Peyer's patch (tissue), 4 donors: ENCODE results near the gene NKTR. TPM values are rescaled to one million over a fixed set of nuclear protein-coding genes. Genes with fewer than 3 reads are reported as not detected.

Source experiments
- DNase-seq, 3 donors: peaks; one replicate each; pipeline ENCODE4 v3.0.0-alpha.2; 2017 to 2019
- H3K27ac ChIP-seq, 4 donors: fragments of 200-600 bp; sonication (generic); one replicate each; pipeline ENCODE4 v1.5.1; 2016 to 2019
- H3K27me3 ChIP-seq, 2 donors: fragments of 200-600 bp; sonication (generic); one replicate each; pipeline ENCODE4 v1.5.1; 2019
- H3K36me3 ChIP-seq, 3 donors: fragments of 200-600 bp; sonication (generic); one replicate each; pipeline ENCODE4 v1.5.1; 2016 to 2019
- H3K4me1 ChIP-seq, 4 donors: fragments of 200-600 bp; sonication (generic); one replicate each; pipeline ENCODE4 v1.5.1; 2016 to 2019
- H3K4me3 ChIP-seq, 4 donors: fragments of 200-600 bp; sonication (generic); 1 replicate in 3 of 4; 2 replicates in 1 of 4; pipeline ENCODE4 v1.5.1; 2016 to 2019; ENCODE audit warnings: mild to moderate bottlenecking in 1 of 4
- H3K9me3 ChIP-seq, 4 donors: fragments of 200-600 bp; sonication (generic); one replicate each; pipeline ENCODE4 v1.5.1; 2016 to 2019; ENCODE audit warnings: mild to moderate bottlenecking in 1 of 4
- CTCF ChIP-seq, 6 experiments: fragments of 450-650 bp in 4 of 6; fragments of 200-600 bp in 2 of 6; sonication (generic) in 1 of 6; IDR thresholded peaks; one replicate each; pipeline ENCODE4 v1.5.1; 2017 to 2019; ENCODE audit warnings: antibody characterized with exemption in 6 of 6, mild to moderate bottlenecking in 3 of 6, moderate library complexity in 1 of 6
- POLR2A ChIP-seq, 2 donors: fragments of 450-650 bp; IDR thresholded peaks; one replicate each; pipeline ENCODE4 v1.5.1; 2017; ENCODE audit warnings: antibody characterized with exemption in 2 of 2, mild to moderate bottlenecking in 2 of 2, moderate library complexity in 2 of 2
- total RNA-seq, 4 donors: library from RNA; depleted of rRNA; stranded (reverse); fragments of >200 nt; gene quantifications; one replicate each; pipeline ENCODE4 v1.1.0, GENCODE V29; 2016

Gene NKTR
- total RNA-seq, 4 donors from 2014 or later = 118 to 386 (median 187) TPM

DNA sequence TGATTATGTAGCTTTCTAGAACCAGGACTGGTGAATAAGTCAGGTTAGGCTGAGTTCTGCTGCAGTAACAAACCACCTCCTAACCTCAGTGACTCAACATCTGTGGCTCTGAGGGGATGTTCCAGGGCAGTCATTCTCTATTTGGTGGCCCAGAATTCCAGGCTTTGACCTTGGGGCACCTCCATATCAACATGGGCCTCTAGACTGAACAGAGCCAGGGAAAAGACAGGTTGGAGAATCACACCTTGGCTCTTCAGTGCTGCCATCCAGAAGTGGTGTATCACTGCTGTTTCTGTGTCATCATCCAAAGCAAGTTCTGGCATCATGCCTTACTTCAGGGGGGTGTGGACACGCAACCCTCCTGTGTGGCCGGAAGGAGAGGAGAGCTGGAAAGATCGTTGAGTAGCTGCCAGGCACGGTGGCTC is 68.3 kb downstream of the NKTR start:
- H3K9me3 ChIP-seq = no peaks in the 10 kb centered on the region
- no peaks in the 10 kb centered on the region for H3K36me3 ChIP-seq
- peak in 1 of 3 donors; percentile 41 for DNase-seq
- no peak for TF ChIP-seq POLR2A (IDR thresholded peaks at IDR 0.05)
- no peak for TF ChIP-seq CTCF (IDR thresholded peaks at IDR 0.05)
- H3K27me3 ChIP-seq = no peaks in the 10 kb centered on the region
- no peak overlapping the region for H3K27ac ChIP-seq
- peaks cover 0 to 4% (median 0%) of the 10 kb centered on the region in 4 donors for H3K4me1 ChIP-seq
- no peak overlapping the region for H3K4me3 ChIP-seq

DNA sequence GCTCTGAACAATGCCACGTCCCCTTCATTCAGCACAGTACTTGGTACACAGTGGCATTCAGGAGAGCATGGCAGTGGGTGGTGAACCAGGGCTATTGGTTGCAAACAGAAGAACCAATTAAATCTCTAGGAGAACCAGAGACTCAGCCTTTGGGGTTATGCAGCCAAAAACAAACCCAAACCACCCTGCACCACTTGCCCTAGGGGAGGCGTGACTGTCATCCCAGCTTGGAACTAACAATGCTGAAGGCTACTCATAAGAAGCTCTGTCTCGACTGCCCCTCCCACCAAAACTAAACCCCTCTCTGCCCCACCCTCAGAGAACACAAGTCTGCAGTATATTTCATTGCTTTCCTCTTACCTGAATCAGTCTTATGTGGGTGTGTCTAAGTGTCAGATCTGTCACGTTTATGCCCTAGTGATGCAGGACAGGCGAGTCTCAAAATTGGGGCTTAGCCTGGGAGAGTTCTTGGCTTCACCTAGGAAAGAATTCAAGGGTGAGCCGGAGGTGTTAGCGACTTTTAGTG is 69.6 kb downstream of the NKTR start:
- no peaks in the 10 kb centered on the region for H3K36me3 ChIP-seq
- no peak overlapping the region for H3K4me3 ChIP-seq
- H3K9me3 ChIP-seq = no peaks in the 10 kb centered on the region
- H3K27ac ChIP-seq = no peak overlapping the region
- H3K27me3 ChIP-seq = no peaks in the 10 kb centered on the region
- no peak for DNase-seq
- TF ChIP-seq POLR2A (IDR thresholded peaks at IDR 0.05) = no peak
- TF ChIP-seq CTCF (IDR thresholded peaks at IDR 0.05) = no peak
- peaks cover 0 to 4% (median 0%) of the 10 kb centered on the region in 4 donors for H3K4me1 ChIP-seq

GRCh38 chr3:42670670-42671069 is 70.2 kb downstream of the NKTR start:
- no peak overlapping the region for H3K4me3 ChIP-seq
- H3K36me3 ChIP-seq = no peaks in the 10 kb centered on the region
- H3K9me3 ChIP-seq = no peaks in the 10 kb centered on the region
- no peak for DNase-seq
- no peak for TF ChIP-seq CTCF (IDR thresholded peaks at IDR 0.05)
- TF ChIP-seq POLR2A (IDR thresholded peaks at IDR 0.05) = no peak
- H3K27me3 ChIP-seq = no peaks in the 10 kb centered on the region
- H3K27ac ChIP-seq = no peak overlapping the region
- H3K4me1 ChIP-seq = peaks cover 0 to 4% (median 0%) of the 10 kb centered on the region in 4 donors

DNA sequence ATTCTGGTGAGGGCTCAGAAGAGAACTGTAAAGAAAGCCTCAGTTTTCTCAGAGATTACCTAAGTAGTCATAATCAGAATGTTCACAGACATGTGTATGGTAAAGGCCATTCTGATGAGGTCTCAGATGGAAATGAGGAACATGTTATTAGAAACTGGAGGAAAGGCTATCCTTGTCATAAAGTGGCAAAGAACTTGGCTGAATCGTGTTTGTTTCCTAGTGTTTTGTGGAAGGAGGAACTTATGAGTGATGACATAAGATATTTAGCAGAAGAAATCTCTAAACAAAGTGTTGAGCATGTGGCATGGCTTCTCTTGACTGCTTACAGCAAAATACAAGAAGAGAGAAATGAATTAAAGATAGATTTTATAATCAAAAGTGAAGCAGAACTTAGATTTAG is 72.0 kb downstream of the NKTR start:
- H3K27ac ChIP-seq = no peak overlapping the region
- H3K4me3 ChIP-seq = no peak overlapping the region
- peaks cover 0 to 2% (median 0%) of the 10 kb centered on the region in 4 donors for H3K4me1 ChIP-seq
- TF ChIP-seq POLR2A (IDR thresholded peaks at IDR 0.05) (no peak), CTCF (IDR thresholded peaks at IDR 0.05) (no peak)
- H3K9me3 ChIP-seq = no peaks in the 10 kb centered on the region
- no peak for DNase-seq
- H3K36me3 ChIP-seq = no peaks in the 10 kb centered on the region
- H3K27me3 ChIP-seq = no peaks in the 10 kb centered on the region

DNA sequence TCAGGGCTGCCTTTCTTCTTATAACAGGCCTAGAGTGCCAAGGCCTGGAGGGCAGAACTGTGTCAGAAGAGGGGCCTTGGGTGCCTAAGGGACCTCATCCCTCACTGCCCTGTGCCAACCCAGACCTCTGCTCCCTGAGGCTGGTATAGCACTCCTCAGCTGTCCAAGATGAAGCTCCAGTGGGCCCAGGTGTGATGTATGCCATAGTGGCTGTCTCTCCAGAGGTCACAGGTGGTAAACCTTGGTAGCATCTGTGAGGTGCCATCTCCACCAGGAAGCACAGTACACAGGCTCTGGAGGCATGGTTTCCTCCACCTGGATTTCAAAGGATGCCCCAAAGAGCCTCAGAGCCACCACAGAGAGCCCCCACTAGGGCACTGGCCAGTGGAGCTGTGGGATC is 72.6 kb downstream of the NKTR start:
- TF ChIP-seq POLR2A (IDR thresholded peaks at IDR 0.05) = no peak
- TF ChIP-seq CTCF (IDR thresholded peaks at IDR 0.05) = no peak
- Histone ChIP-seq H3K27me3 (no peaks in the 10 kb centered on the region), H3K9me3 (no peaks in the 10 kb centered on the region), H3K4me1 (no peaks in the 10 kb centered on the region), H3K36me3 (no peaks in the 10 kb centered on the region), H3K4me3 (no peak overlapping the region), H3K27ac (no peak overlapping the region)
- DNase-seq = no peak

- TF ChIP-seq CTCF (IDR thresholded peaks at IDR 0.05) (no peak), POLR2A (IDR thresholded peaks at IDR 0.05) (no peak)
- Histone ChIP-seq H3K27me3 (no peaks in the 10 kb centered on the region), H3K27ac (no peak overlapping the region)
Measured at GRCh38 chr3:42674146-42674545, 73.7 kb downstream of the NKTR start.

More at GRCh38 chr3:42674146-42674545, 73.7 kb downstream of the NKTR start:
- H3K36me3 ChIP-seq = no peaks in the 10 kb centered on the region
- H3K9me3 ChIP-seq = no peaks in the 10 kb centered on the region
- DNase-seq = no peak
- no peak overlapping the region for H3K4me3 ChIP-seq
- H3K4me1 ChIP-seq = no peaks in the 10 kb centered on the region
